WTC11 (cell line): Measurements from ENCODE around the gene MGMT. TPM values are rescaled to one million over a fixed set of nuclear protein-coding genes. Genes with fewer than 3 reads are reported as not detected.

Experiments used
- ATAC-seq: fragments of 200-7000 bp; cut with Tn5 transposase; 2 replicates; pipeline ENCODE4 v1.10.0; 2021; ENCODE audit warnings: mild to moderate bottlenecking, moderate library complexity
- CTCF ChIA-PET: fragments of 300-600 bp; sonication (Branson Sonifier 250); formaldehyde crosslinking; loops from one replicate; lab custom pipeline; 2021; ENCODE audit warnings: antibody characterized with exemption; lab: Charles Lee
- POLR2A ChIA-PET: fragments of 350-600 bp; sonication (Branson Sonifier 250); formaldehyde crosslinking; loops from one replicate; lab custom pipeline; 2021; ENCODE audit warnings: antibody characterized with exemption; lab: Charles Lee
- DNase-seq: peaks from one replicate; pipeline ENCODE4 v3.0.0; 2021; ENCODE audit warnings: low spot score
- H3K27ac Mint-ChIP-seq: 2 replicates; pipeline ENCODE4 v1.8.0; 2021; ENCODE audit warnings: mixed read lengths
- H3K27me3 Mint-ChIP-seq: 2 replicates; pipeline ENCODE4 v1.8.0; 2021; ENCODE audit warnings: low read depth, mild to moderate bottlenecking, moderate library complexity, mixed read lengths
- H3K36me3 Mint-ChIP-seq: 2 replicates; pipeline ENCODE4 v1.8.0; 2021; ENCODE audit warnings: mixed read lengths
- H3K4me1 Mint-ChIP-seq: 2 replicates; pipeline ENCODE4 v1.8.0; 2022; ENCODE audit warnings: mixed read lengths
- H3K4me3 Mint-ChIP-seq: 2 replicates; pipeline ENCODE4 v1.8.0; 2021; ENCODE audit warnings: mild to moderate bottlenecking, moderate library complexity, mixed read lengths
- H3K9me3 Mint-ChIP-seq: 2 replicates; pipeline ENCODE4 v1.8.0; 2021; ENCODE audit warnings: mixed read lengths
- AFF4 ChIP-seq: sonication (generic); formaldehyde crosslinking; IDR thresholded peaks from 2 replicates; pipeline ENCODE4 v1.8.1; 2023; ENCODE audit warnings: mild to moderate bottlenecking, missing genetic modification reagents, borderline replicate concordance
- CBFB ChIP-seq: sonication (generic); formaldehyde crosslinking; IDR thresholded peaks from 2 replicates; pipeline ENCODE4 v1.8.1; 2022; ENCODE audit warnings: mild to moderate bottlenecking, low read depth, missing genetic modification reagents
- CREB1 ChIP-seq: sonication (generic); formaldehyde crosslinking; IDR thresholded peaks from 2 replicates; pipeline ENCODE4 v1.8.0; 2023; ENCODE audit warnings: mild to moderate bottlenecking, missing genetic modification reagents
- E2F5 ChIP-seq: sonication (generic); formaldehyde crosslinking; IDR thresholded peaks from 2 replicates; pipeline ENCODE4 v1.8.1; 2022; ENCODE audit warnings: mild to moderate bottlenecking, moderate library complexity, missing genetic modification reagents
- FOXJ3 ChIP-seq: sonication (generic); formaldehyde crosslinking; IDR thresholded peaks from 2 replicates; pipeline ENCODE4 v1.9.0; 2021; ENCODE audit warnings: missing genetic modification reagents, mild to moderate bottlenecking, borderline replicate concordance
- IRF1 ChIP-seq: sonication (generic); formaldehyde crosslinking; IDR thresholded peaks from 2 replicates; pipeline ENCODE4 v1.8.0; 2023; ENCODE audit warnings: missing genetic modification reagents
- NFYB ChIP-seq: sonication (generic); formaldehyde crosslinking; conservative IDR thresholded peaks from 2 replicates; pipeline ENCODE4 v1.8.0; 2022; ENCODE audit warnings: low read depth, missing genetic modification reagents
- NR2C2 ChIP-seq: sonication (generic); formaldehyde crosslinking; IDR thresholded peaks from 2 replicates; pipeline ENCODE4 v1.8.0; 2022; ENCODE audit warnings: mild to moderate bottlenecking, missing genetic modification reagents
- SOX15 ChIP-seq: fragments of 250-450 bp; sonication (Bioruptor Pico); IDR thresholded peaks from 2 replicates; pipeline ENCODE4 v1.9.0; 2021; ENCODE audit warnings: mild to moderate bottlenecking
- ZNF138 ChIP-seq: sonication (generic); formaldehyde crosslinking; conservative IDR thresholded peaks from 2 replicates; pipeline ENCODE4 v1.8.1; 2022; ENCODE audit warnings: mild to moderate bottlenecking, moderate library complexity, missing genetic modification reagents
- ZNF219 ChIP-seq: sonication (generic); formaldehyde crosslinking; IDR thresholded peaks from 2 replicates; pipeline ENCODE4 v1.8.0; 2023; ENCODE audit warnings: missing genetic modification reagents, mild to moderate bottlenecking, borderline replicate concordance
- ZNF232 ChIP-seq: sonication (generic); formaldehyde crosslinking; IDR thresholded peaks from 2 replicates; pipeline ENCODE4 v1.8.0; 2022; ENCODE audit warnings: mild to moderate bottlenecking, missing genetic modification reagents
- ZNF317 ChIP-seq: sonication (generic); formaldehyde crosslinking; IDR thresholded peaks from 2 replicates; pipeline ENCODE4 v1.8.1; 2023; ENCODE audit warnings: low read depth, mild to moderate bottlenecking, moderate library complexity, missing genetic modification reagents, borderline replicate concordance
- ZSCAN18 ChIP-seq: fragments of 250-450 bp; sonication (Bioruptor Pico); IDR thresholded peaks from 2 replicates; pipeline ENCODE4 v2.1.2; 2022; ENCODE audit warnings: mild to moderate bottlenecking, moderate library complexity
- total RNA-seq: library from RNA; stranded (reverse); gene quantifications from 3 replicates; pipeline ENCODE4 v1.2.3, GENCODE V29; 2021

The MGMT gene
- total RNA-seq, 1 experiment from 2014 or later: 11.8 TPM

GRCh38 chr10:129683519-129683918 lies 216.5 kb downstream of the MGMT start:
- 0 out of 2 replicates have a peak, but pooled peaks cover 3% of the 10 kb centered on the region for H3K9me3 Mint-ChIP-seq

GRCh38 chr10:129683920-129684319 lies 216.9 kb downstream of the MGMT start:
- DNase-seq: no peak
- POLR2A ChIA-PET: no interaction called here
- Mint-ChIP-seq H3K27me3 (no peaks in the 10 kb centered on the region), H3K9me3 (0 out of 2 replicates have a peak, but pooled peaks cover 3% of the 10 kb centered on the region), H3K4me1 (peaks cover 6% of the 10 kb centered on the region; the same call in 1 of the 2 replicates), H3K36me3 (no peaks in the 10 kb centered on the region; the same call in 1 of the 2 replicates), H3K4me3 (no peak overlapping the region)
- ATAC-seq: no peak
- TF ChIP-seq FOXJ3 (CRISPR knock-in tag): no peak
- TF ChIP-seq NFYB (CRISPR knock-in tag): no peak
- no peak for TF ChIP-seq AFF4 (CRISPR knock-in tag)
- TF ChIP-seq ZSCAN18 (CRISPR knock-in tag): no peak
- TF ChIP-seq, all 79 proteins: peak for 0
- H3K27ac Mint-ChIP-seq: no peak overlapping the region
- CTCF ChIA-PET: interaction anchor here (1.2 kb wide), 1 partner anchor 21 kb away, joined by 4 read pairs; no protein-coding TSS in a partner anchor

More at GRCh38 chr10:129683519-129683918, 216.5 kb downstream of the MGMT start:
- POLR2A ChIA-PET: no interaction called here
- Mint-ChIP-seq H3K27me3 (no peaks in the 10 kb centered on the region), H3K36me3 (no peaks in the 10 kb centered on the region; the same call in 1 of the 2 replicates), H3K4me1 (peaks cover 6% of the 10 kb centered on the region; the same call in 1 of the 2 replicates), H3K4me3 (no peak overlapping the region), H3K27ac (no peak overlapping the region)
- CTCF ChIA-PET: no interaction called here
- no peak for ATAC-seq
- no peak for TF ChIP-seq FOXJ3 (CRISPR knock-in tag)
- no peak for TF ChIP-seq IRF1 (CRISPR knock-in tag)
- no peak for TF ChIP-seq SOX15
- TF ChIP-seq ZNF317: no peak
- no peak for TF ChIP-seq NR2C2 (CRISPR knock-in tag)
- no peak for DNase-seq

- Mint-ChIP-seq H3K9me3 (0 out of 2 replicates have a peak, but pooled peaks cover 3% of the 10 kb centered on the region), H3K27me3 (no peaks in the 10 kb centered on the region), H3K27ac (no peak overlapping the region), H3K36me3 (no peaks in the 10 kb centered on the region; the same call in 1 of the 2 replicates), H3K4me3 (no peak overlapping the region), H3K4me1 (peaks cover 6% of the 10 kb centered on the region; the same call in 1 of the 2 replicates)
- TF ChIP-seq ZNF138 (CRISPR knock-in tag) (no peak), ZSCAN18 (CRISPR knock-in tag) (no peak), ZNF232 (no peak), E2F5 (CRISPR knock-in tag) (no peak), NFYB (CRISPR knock-in tag) (no peak), CREB1 (no peak), CBFB (CRISPR knock-in tag) (no peak), ZNF219 (CRISPR knock-in tag) (no peak)
- CTCF ChIA-PET: interaction anchor here (1.0 to 1.2 kb wide), 3 partner anchors 13 to 27 kb away, joined by 3 to 4 read pairs (median 4); no protein-coding TSS in a partner anchor
- ATAC-seq (no peak), DNase-seq (no peak)
- POLR2A ChIA-PET: no interaction called here
Measured at GRCh38 chr10:129685271-129685670, 218.2 kb downstream of the MGMT start.
